ENCODE results near the gene SYNPO. TPM values are rescaled to one million over a fixed set of nuclear protein-coding genes. Genes with fewer than 3 reads are reported as not detected.

Gene SYNPO
- polyA plus RNA-seq, 1 of the 3 experiments (the other 2 are of a cell fraction), result 5.1 TPM

DNA sequence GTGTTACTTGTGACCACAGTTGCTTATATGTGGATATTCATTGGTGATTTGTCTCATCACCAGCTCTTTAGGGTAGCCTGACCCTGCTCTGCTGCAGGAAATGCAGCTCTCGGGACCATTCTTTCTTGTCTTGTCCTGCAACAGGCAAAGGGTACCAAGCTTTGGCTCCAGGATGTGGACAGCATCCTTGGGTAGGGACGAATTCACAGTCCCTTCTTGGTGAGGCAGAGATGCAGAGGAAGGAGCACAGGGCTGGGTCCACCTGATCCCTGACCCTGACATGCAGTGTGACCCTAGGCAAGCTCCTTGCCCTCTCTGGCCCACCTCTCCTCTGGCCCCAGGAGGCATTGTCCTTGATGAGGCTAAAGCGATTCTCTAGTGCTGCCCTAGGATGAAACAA, 37.0 kb upstream of the SYNPO start:
- Histone ChIP-seq H3K36me3 (replicated peaks in 1 of 2; ENCODE audit: control insufficient read depth in 1 of 2, insufficient read depth in 2 of 2, low read length in 1 of 2) (peaks cover 5% of the 10 kb centered on the region in 2 experiments), H3K4me3 (ENCODE audit: low read depth in 2 of 2, low read length in 1 of 2) (no peak overlapping the region), H2AFZ (ENCODE audit: low read depth) (no peak overlapping the region), H4K20me1 (ENCODE audit: insufficient read depth) (no peaks in the 10 kb centered on the region), H3K4me2 (no peak overlapping the region), H3K9ac (no peak overlapping the region), H3K4me1 (ENCODE audit: control insufficient read depth in 1 of 2, insufficient read depth in 2 of 2, low read depth in 1 of 2, low read length in 1 of 2) (peaks cover 27 to 70% of the 10 kb centered on the region in 2 experiments), H3K27ac (ENCODE audit: low read depth in 2 of 2, low read length in 1 of 2) (peak overlapping the region in 1 of 2 experiments; percentile 99; a peak in 2 of 4 replicates), H3F3A (replicated peaks; ENCODE audit: insufficient read depth) (no peaks in the 10 kb centered on the region), H3K9me2 (no peaks in the 10 kb centered on the region), H3K79me2 (ENCODE audit: insufficient read depth) (no peaks in the 10 kb centered on the region), H3K9me3 (no peaks in the 10 kb centered on the region), H3K27me3 (ENCODE audit: insufficient read depth) (no peaks in the 10 kb centered on the region)
- TF ChIP-seq GABPA (IDR thresholded peaks at IDR 0.05; ENCODE audit: low read depth) (no peak), FOXM1 (IDR thresholded peaks at IDR 0.05; ENCODE audit: low read depth) (no peak), CHD2 (IDR thresholded peaks at IDR 0.05; ENCODE audit: low read length, partially characterized antibody) (no peak), FOSL2 (IDR thresholded peaks at IDR 0.05; ENCODE audit: borderline replicate concordance, low read depth) (no peak), EZH2phosphoT487 (IDR thresholded peaks at IDR 0.05; ENCODE audit: borderline replicate concordance, low read depth) (no peak)
- TF ChIP-seq, protein P1, sequence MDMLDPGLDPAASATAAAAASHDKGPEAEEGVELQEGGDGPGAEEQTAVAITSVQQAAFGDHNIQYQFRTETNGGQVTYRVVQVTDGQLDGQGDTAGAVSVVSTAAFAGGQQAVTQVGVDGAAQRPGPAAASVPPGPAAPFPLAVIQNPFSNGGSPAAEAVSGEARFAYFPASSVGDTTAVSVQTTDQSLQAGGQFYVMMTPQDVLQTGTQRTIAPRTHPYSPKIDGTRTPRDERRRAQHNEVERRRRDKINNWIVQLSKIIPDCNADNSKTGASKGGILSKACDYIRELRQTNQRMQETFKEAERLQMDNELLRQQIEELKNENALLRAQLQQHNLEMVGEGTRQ (IDR thresholded peaks at IDR 0.05; ENCODE audit: borderline replicate concordance, low read depth, low read length), result no peak
- TF ChIP-seq, protein P2, sequence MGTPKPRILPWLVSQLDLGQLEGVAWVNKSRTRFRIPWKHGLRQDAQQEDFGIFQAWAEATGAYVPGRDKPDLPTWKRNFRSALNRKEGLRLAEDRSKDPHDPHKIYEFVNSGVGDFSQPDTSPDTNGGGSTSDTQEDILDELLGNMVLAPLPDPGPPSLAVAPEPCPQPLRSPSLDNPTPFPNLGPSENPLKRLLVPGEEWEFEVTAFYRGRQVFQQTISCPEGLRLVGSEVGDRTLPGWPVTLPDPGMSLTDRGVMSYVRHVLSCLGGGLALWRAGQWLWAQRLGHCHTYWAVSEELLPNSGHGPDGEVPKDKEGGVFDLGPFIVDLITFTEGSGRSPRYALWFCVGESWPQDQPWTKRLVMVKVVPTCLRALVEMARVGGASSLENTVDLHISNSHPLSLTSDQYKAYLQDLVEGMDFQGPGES (IDR thresholded peaks at IDR 0.05; ENCODE audit: low read depth, low read length), result no peak
- TF ChIP-seq, protein P3, sequence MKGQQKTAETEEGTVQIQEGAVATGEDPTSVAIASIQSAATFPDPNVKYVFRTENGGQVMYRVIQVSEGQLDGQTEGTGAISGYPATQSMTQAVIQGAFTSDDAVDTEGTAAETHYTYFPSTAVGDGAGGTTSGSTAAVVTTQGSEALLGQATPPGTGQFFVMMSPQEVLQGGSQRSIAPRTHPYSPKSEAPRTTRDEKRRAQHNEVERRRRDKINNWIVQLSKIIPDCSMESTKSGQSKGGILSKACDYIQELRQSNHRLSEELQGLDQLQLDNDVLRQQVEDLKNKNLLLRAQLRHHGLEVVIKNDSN (IDR thresholded peaks at IDR 0.05; ENCODE audit: borderline replicate concordance, low read depth), result no peak
- TF ChIP-seq, protein P4, sequence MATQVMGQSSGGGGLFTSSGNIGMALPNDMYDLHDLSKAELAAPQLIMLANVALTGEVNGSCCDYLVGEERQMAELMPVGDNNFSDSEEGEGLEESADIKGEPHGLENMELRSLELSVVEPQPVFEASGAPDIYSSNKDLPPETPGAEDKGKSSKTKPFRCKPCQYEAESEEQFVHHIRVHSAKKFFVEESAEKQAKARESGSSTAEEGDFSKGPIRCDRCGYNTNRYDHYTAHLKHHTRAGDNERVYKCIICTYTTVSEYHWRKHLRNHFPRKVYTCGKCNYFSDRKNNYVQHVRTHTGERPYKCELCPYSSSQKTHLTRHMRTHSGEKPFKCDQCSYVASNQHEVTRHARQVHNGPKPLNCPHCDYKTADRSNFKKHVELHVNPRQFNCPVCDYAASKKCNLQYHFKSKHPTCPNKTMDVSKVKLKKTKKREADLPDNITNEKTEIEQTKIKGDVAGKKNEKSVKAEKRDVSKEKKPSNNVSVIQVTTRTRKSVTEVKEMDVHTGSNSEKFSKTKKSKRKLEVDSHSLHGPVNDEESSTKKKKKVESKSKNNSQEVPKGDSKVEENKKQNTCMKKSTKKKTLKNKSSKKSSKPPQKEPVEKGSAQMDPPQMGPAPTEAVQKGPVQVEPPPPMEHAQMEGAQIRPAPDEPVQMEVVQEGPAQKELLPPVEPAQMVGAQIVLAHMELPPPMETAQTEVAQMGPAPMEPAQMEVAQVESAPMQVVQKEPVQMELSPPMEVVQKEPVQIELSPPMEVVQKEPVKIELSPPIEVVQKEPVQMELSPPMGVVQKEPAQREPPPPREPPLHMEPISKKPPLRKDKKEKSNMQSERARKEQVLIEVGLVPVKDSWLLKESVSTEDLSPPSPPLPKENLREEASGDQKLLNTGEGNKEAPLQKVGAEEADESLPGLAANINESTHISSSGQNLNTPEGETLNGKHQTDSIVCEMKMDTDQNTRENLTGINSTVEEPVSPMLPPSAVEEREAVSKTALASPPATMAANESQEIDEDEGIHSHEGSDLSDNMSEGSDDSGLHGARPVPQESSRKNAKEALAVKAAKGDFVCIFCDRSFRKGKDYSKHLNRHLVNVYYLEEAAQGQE (IDR thresholded peaks at IDR 0.05; ENCODE audit: low read depth, low read length), result no peak
- WGBS (ENCODE audit: low lambda C conversion rate), result 84% methylated on average over 2 of the region's 3 CpGs
- ChIA-PET POLR2A (interaction anchor here (0.7 to 0.9 kb wide), 5 partner anchors 9 to 30 kb away, joined by 3 to 4 read pairs (median 3); no protein-coding TSS in a partner anchor), CTCF (interaction anchor here (0.8 to 3.9 kb wide), 9 partner anchors 12 to 54 kb away, joined by 3 to 32 read pairs (median 4); partner anchors contain the start of gene SYNPO)
- DNase-seq, result no peak

Data from SK-N-SH (cell line).